Caki2 (cell line): Measurements from ENCODE around the gene PROZ. TPM values are rescaled to one million over a fixed set of nuclear protein-coding genes. Genes with fewer than 3 reads are reported as not detected.
"Not testable (repeated sequence)": the region's sequence is repeated elsewhere in the genome, so short reads cannot be mapped to it uniquely, and the experiment has no call there.

Source experiments
- DNase-seq: peaks from one replicate; pipeline ENCODE4 v3.0.0-alpha.2; 2015; ENCODE audit warnings: low read depth
- in situ Hi-C: cut with HindIII; loops from 2 replicates; pipeline ENCODE4 v1.10.0; 2016; ENCODE audit warnings: low sequenced_read_pairs, low pct_unique_long_range_greater_than_20kb, mixed read lengths
- total RNA-seq: library from RNA; depleted of rRNA; stranded (reverse); fragments of >200 nt; shearing (Covaris generic); gene quantifications from 2 replicates; pipeline ENCODE4 v1.2.3, GENCODE V29; 2014; ENCODE audit warnings: low replicate concordance; rRNA removed

The PROZ gene, protein sequence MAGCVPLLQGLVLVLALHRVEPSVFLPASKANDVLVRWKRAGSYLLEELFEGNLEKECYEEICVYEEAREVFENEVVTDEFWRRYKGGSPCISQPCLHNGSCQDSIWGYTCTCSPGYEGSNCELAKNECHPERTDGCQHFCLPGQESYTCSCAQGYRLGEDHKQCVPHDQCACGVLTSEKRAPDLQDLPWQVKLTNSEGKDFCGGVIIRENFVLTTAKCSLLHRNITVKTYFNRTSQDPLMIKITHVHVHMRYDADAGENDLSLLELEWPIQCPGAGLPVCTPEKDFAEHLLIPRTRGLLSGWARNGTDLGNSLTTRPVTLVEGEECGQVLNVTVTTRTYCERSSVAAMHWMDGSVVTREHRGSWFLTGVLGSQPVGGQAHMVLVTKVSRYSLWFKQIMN
- total RNA-seq, result not detected in 2 replicates

- in situ Hi-C loops, result no loop called here
- no peak for DNase-seq
Measured at GRCh38 chr13:113157929-113158747, at the start of gene PROZ. Gene PROZ (plus strand): TSS chr13:113158648. CDS start chr13:113158661, 13 bp downstream.

DNA sequence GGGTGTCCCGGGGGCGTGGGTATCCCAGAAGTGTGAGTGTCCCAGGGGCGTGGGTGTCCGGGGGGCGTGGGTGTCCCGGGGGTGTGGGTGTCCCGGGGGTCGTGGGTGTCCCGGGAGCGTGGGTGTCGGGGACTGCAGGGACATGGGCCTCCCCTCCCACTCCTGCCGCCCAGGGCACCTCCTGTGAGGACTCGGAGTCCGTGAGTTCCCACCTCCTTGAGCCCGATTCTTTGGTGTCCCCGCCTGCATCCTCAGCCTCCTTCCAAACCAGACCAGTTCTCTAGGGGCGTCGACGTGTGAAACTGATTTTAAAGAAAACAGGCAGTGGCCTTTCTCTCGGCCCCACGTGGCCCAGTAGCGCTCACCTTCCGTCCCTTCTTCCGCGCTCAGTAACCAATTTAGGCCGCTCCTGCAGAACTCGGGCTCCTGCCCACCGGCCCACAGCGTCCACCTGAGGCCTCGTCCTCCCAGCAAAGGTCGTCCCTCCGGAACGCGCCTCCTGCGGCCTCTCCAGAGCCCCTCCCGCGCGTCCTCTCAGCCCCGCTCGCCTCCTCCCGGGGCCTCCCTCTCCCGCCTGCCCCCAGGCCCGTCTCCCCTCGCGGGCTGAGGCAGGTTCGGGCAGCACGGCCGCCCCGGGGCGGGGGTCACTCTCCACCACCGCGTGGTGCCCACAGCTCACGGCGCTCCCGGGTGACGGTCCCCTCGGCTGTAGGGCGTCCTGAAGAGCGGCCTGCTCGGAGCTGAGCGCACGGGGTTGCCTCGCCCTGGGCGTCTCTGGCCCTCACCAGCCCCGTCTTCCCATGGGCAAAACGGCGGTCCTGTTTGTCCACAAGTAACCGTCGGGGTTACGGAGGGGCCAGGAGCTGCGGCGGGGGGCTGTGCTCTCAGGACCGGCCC lies 49.0 kb upstream of the PROZ start:
- in situ Hi-C loops, result no loop called here
- DNase-seq, result no peak

GRCh38 chr13:113110048-113110851 lies 48.2 kb upstream of the PROZ start:
- DNase-seq, result no peak
- in situ Hi-C loops, result no loop called here

DNA sequence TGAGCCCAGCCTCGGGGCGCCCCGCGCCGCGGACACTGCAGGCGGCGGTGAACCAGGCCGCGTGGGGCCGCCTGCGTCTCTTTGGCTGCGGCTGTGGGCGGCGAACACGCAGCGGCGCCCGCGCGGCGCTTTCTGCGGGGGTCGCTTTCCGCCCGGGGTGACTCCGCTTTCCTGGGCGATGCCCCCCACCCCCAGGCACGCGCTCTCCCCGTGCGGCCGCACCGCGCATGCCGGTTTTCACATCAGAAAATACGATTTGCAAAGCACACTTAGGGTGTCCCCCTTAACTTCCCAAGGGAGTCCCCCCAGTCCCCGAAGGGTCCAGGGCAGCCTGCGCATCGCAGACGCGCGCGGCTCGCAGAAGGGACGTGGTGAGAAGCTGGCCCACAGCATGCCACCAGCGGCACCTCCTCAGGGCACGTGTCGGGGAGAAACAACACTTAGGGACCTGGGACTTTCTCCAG lies 47.6 kb upstream of the PROZ start:
- no peak for DNase-seq
- in situ Hi-C loops, result no loop called here

- DNase-seq, in situ Hi-C loops: not testable (repeated sequence)
Measured at GRCh38 chr13:113111821-113112220, 46.6 kb upstream of the PROZ start.

DNA sequence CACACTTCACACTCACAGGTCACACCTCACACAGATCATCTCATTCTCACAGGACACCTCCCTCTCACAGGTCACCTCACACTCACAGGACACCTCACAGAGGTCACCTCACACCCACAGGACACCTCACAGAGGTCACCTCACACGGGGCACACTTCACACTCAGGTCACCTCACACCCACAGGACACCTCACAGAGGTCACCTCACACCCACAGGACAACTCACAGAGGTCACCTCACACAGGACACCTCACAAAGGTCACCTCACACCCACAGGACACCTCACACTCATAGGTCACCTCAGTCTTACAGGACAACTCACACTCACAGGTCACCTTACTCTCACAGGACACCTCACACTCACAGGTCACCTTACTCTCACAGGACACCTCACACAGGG lies 46.0 kb upstream of the PROZ start:
- in situ Hi-C loops, DNase-seq: not testable (repeated sequence)

- in situ Hi-C loops, result no loop called here
- no peak for DNase-seq
Measured at GRCh38 chr13:113112893-113113845, 45.3 kb upstream of the PROZ start.

- no peak for DNase-seq
- in situ Hi-C loops, result no loop called here
Measured at GRCh38 chr13:113113846-113114271, 44.6 kb upstream of the PROZ start.

DNA sequence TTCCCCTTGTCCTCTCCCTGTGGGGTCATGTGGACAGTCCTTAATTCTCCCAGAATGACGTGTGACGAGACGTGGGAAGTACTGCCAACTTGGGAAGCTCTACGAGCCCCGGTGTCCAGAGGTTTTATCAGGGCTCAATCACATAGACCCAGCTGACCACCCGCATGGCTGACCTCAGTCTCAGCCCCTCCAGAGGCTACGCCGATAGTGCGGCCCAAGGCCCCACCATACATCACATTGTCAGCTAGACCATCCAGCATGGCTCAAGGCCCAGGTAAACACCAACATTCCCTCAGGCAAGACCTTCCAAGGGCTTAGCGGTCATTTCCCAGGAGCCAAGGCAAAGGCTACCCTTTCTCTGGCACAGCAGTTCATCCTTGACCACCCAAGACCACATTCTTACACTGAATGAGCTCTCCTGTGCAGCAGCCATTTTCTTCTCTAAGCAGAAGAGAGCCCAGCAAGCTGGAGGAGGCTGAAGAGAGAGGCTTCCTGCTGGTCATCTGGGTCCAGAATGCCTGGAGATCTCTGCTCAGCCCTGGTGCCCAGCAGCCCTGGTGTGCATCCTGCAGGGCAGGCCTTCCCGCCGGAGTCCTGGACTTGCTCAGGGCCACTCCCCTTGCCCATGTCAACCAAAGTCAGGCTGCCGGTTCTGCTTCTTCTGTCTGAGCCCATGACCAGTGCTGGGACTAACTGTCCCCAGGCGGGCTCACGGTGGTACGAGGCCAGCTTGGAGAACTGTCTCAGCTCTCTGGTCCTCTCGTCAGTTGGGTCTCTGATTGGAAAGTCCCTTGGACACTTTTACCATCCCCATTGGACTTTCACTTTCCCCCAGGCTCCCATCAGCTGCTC lies 43.7 kb upstream of the PROZ start:
- no peak for DNase-seq
- in situ Hi-C loops, result no loop called here

DNA sequence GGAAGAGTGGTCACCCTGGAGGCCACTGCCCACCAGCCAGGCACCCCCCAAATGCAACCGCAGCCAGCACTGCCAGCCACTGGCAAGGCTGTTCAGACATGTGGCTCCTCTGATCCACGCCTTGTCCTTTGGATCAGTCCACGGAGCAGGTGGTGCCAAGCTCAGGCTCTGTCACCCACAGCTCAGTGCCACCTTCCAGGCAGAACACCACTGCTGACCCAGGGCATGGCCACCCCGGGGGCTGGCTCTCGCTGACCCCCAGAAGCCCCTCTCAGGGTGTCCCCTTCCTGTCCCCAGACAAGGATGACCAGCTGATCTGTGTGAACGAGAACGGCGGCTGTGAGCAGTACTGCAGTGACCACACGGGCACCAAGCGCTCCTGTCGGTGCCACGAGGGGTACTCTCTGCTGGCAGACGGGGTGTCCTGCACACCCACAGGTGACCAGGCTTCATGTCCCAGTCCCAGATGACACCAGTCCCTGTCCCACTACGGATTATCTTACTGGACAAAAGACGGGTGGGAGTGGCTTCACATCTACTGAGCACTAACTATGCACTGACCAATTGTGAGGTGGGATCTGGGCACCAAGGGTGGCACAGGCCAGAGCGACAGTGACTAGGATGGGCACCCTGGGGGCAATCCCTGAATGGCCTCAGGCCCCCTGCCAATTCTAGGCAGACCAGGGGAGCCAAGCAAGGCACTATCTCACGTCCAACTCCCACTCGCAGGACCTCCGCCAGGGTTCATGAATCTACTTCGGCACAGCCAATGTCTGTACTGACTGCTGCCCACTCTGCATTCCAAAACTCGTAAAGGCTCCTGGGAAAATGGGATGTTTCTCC lies 42.9 kb upstream of the PROZ start:
- in situ Hi-C loops, result no loop called here
- DNase-seq, result no peak

GRCh38 chr13:113116206-113116800 lies 42.1 kb upstream of the PROZ start:
- DNase-seq, result no peak
- in situ Hi-C loops, result no loop called here

GRCh38 chr13:113116871-113117271 lies 41.6 kb upstream of the PROZ start:
- DNase-seq, result no peak
- in situ Hi-C loops, result no loop called here

DNA sequence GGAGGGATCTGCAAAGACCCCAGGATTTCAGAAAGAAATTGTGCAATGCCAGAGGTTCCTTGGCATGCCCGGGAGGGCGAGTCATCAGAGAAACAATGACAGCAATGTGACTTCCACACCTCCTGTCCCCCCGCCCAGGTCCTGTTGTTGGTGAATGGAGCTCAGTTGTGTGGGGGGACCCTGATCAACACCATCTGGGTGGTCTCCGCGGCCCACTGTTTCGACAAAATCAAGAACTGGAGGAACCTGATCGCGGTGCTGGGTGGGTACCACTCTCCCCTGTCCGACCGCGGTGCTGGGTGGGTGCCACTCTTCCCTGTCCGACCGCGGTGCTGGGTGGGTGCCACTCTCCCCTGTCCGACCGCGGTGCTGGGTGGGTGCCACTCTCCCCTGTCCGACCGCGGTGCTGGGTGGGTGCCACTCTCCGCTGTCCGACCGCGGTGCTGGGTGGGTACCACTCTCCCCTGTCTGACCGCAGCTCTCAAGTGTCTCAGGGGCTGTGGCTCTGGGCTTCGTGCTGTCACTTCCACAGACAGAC lies 41.0 kb upstream of the PROZ start:
- in situ Hi-C loops, result no loop called here
- DNase-seq, result no peak

- DNase-seq, result no peak
- in situ Hi-C loops, result no loop called here
Measured at GRCh38 chr13:113117911-113118260, 40.6 kb upstream of the PROZ start.
